NCI-H446 treated with DMSO at 0.1 percent for 48 hours (cell line): ENCODE data around the gene GRM5.

Experiments
- DNase-seq: peaks from one replicate; lab custom pipeline; 2025; lab: John Stamatoyannopoulos, UW

The GRM5 gene

DNA sequence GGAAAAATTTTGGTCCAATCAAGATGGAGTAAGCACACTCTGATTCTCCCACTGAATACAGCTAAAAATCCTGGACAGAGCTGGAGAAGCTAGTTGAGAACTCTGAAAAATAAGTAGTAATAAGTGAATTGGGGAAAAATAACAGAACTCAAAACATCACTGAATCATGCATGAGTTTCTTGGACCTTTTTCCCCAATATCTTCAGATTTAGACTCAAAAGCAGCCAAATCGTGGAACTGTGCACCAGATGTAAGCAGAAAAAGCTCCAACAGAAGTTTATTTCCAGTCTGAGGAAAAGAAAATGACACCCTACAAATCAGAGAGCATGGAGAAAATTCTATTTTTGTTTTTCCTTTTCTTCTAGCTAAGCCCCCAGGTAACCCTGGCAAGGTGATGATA, 448.6 kb downstream of the GRM5 start:
- DNase-seq: no peak

- no peak for DNase-seq
These were observed 461.5 kb downstream of the GRM5 start for GRCh38 chr11:88604260-88604659.

DNA sequence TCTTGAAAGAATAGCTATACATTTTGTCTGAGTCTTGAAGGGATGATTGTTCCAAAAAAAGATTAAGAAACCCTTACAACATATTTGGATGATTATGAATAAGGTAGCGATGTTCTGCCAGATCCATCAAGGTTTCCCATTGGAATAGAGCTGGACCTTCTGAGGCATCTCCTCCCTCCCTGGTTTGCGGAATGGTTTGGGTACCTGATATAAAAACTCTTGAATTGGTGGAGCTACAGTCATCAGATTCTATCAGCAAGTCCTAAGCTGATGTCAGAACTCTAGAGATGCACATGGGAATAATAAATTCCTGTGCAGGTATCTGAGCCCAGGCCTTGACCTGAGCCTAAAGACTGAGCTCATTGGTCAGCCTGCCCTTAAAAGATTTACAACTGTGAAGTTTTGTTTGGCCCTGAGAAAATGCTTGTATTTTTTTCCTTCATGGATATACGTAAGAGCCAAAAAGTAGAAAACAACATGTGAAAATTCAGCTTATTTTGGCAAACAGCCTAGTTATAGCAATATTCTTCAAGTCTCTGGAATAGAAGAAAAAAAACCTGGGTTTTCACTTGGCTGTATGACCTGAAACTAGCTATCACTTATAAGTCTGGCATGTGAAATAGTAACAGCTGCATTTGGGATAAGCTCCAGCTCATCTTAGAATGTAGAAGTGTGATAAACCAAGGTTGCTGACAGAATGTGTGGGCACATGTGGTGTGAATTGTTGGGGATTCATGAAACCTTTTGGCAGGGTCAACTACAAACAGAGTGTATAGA, 462.5 kb downstream of the GRM5 start:
- DNase-seq: no peak

- no peak for DNase-seq
These were observed 468.4 kb downstream of the GRM5 start for GRCh38 chr11:88597387-88597786.

GRCh38 chr11:88596786-88597185, 469.0 kb downstream of the GRM5 start:
- no peak for DNase-seq

DNA sequence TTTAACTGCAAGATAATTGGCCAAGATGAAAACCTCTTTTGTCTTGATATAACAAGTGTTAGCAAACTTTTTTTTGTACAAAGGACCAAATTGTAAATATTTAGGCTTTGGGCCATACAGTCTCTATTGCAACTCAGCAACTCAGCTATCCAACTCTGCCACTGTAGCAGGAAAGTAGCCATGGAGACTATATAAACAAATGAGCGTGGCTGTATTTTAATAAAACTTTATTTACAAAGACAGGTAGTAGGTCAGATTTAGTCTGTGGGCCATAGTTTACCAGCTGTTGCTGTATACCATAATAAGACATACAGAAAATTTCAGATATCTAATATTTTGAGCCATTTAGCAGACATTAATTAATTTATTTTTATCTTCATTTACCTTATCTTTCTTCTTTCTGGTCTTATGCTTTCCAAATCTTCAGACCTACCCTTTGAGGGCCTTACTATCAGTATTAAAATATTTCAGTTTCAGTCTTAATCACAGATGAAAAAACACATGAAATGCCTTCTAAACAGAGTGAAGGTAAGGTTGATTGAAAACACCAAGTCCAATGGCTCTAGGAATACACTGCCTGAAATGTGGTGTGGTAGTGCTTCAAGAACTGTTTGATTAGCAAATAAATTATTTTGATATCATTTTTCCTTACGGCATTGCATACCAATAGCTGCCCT, 471.4 kb downstream of the GRM5 start:
- no peak for DNase-seq

- DNase-seq: no peak
These were observed 475.4 kb downstream of the GRM5 start for GRCh38 chr11:88590361-88590760.

DNA sequence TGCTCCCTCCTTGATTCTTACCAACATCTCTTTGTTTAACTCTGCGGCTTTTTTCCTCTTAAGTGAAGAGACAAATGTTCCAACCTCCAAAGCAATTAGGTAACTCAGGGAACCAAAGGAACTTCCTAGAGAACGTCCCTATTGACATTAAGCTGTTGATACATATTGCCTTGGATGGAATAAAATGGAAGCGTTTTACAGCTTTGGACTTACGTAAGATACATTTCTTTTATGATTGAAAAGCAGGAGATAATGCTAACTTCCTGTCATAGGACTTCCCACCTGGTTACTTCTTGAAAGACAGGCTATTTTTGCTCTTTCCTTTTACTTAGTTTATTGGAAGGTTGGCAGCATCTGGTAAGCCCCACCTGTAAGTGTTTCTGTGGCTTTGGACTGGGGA, 482.5 kb downstream of the GRM5 start:
- DNase-seq: no peak

DNA sequence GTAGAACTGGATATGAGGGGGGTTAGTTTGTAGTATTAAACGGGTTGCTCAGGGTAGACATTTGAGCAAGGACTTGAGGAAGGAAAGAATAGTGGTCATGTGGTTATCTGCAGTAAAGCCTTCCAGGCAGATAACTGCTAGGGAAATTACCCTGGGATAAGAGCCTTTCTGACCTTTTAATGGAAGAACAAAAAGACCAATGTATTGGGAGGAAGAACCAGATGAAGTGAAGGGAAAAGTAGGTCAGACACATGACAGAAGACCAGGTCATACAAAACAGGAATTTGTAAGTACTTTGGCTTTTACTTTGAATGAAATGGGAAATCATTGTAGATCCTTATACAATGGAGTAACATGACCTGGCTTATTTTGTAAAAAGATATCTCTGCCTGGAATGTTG, 486.3 kb downstream of the GRM5 start:
- no peak for DNase-seq

- DNase-seq: no peak
These were observed 489.0 kb downstream of the GRM5 start for GRCh38 chr11:88576741-88577140.

- no peak for DNase-seq
These were observed 489.9 kb downstream of the GRM5 start for GRCh38 chr11:88575916-88576315.

DNA sequence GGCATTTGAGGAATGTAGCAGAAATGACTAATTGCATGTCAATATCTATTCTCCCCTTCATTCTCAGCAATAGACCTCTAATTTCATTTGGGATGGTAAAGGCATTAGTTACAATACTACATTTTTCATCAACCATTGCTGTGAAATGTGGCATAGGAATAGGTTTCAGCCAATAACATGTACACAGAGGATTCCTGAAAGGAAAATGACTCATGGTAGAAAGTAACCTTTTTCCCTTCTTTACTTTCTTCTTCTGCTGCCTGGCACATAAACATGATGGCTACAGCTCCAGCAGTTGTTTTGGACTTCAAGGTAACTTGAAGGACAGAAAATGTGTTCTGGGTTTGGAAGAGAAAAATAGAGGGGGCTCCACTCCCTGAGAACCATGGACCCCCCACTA, 496.4 kb downstream of the GRM5 start:
- no peak for DNase-seq

DNA sequence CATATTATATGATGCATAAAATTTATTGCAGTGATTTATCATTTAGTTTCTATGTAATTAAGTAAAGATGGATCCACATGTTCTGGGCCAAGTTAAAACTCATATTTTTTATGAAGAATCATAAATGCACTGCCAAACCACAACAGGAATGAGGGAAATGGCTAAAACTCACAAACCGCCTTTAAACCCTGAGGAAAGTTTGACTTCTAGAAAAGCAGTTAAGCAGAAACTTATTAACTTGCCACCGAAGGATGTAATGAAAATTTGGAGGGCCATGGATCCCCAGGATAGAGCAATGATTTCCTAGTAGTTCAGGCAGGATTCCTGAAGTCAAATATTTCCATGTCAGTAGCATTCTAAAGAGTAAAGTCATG, 510.0 kb downstream of the GRM5 start:
- DNase-seq: no peak

DNA sequence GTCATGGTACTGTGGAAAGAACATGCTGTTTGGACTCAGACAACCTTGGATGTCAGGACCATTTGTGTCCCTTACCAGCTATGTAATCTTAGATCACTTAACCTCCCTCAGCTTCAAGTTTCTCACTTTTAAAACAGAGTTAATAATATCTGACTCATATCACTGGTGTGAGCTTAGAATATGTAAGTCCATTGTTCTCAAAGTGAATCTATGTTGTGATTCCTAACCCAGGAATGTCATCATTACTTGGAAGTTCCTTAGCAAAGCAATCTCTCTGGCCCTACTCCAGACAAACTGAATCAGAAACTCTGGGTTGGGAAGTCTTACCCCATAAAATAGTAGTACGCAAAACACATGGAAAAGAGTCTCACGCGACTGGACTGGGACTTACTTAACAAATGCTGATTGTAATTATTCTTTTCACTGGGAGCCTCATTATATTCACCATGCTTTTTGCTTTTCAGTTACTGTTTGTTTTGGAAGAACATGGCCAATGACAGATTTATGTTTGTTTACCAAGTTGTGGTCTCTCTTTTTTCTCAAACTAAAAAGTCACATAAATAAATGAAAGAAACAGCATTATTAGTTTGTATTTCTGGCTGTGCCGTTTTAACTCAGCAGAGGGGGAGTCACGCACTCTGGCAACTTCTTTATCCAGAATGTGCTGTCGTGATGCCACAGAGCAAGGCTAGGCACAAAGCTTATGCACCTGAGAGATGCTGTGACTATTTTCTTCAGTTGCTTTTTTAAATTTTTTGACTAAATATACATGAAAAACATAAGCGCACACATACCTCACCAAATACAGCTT, 510.6 kb downstream of the GRM5 start:
- no peak for DNase-seq

GRCh38 chr11:88553204-88553603, 512.6 kb downstream of the GRM5 start:
- no peak for DNase-seq

GRCh38 chr11:88552379-88553062, 513.3 kb downstream of the GRM5 start:
- peak; percentile 6 for DNase-seq

GRCh38 chr11:88544656-88545280, 521.0 kb downstream of the GRM5 start:
- DNase-seq: no peak

DNA sequence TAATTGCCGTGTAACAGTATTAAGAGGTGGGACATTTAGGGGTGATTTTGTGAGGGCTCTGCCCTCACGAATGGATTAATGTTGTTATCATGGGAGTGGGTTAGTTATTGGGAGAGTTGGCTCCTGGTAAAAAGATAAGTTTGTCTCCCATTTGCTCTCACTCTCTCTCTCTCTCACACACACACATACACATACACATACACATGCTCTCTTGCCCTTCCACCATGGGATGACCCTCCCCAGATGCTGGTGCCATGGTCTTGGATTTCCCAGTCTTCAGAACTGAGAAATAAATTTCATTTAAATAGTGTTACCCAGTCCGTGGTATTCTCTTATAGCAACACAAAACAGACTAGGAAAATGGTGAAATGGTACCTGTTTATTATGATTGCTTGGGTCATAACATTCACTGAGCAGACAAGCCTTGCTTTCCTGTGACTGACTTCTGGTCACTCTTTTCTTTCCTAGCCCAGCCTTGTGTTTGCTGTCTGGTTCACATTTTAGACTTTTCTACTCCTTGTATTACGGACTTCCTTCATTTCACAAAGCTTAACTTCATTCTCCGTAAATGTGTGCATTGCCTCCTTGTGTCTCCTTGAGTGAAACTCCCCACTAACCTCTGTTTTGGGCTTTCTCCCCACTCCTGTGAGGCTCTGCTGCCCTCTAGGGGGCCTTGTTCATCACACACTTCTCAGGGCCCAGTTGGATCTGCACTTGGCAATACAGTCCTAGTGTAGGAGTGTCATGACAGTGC, 521.7 kb downstream of the GRM5 start:
- DNase-seq: no peak

DNA sequence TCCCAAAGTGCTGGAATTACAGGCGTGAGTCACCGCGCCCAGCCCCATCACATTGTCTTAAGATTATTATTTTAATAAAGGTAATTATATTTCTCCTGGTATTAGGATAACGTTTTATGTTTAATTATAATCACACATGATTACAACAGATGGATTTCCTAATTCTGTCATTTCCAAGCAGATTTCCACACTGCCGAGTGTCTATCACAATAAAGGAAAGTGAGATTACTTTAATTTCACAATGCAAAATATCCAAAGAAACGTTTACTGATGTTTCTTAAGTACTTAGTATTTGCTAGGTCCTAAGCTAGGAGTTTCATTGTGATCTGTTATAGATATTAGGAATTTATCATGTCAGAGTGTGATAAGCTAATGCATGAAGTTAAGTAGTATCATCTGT, 524.8 kb downstream of the GRM5 start:
- DNase-seq: no peak

DNA sequence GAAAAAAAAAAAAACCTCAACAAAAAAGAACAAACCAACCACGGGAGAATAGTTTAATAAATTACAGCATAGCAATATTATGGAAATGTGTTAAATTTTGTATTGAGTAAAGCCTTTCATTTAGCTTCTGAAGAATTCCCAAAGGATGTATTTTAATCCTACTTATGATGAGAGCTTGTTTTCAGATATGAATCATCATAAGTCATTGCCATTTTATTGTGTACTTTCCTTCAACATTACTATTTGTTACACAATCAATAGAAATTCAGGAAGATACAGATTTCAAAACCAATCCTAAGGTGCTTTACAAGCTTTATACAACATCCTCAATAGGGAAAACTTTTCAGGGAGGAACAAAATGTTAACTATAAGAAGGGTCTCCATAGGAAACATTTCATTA, 527.7 kb downstream of the GRM5 start:
- DNase-seq: no peak

DNA sequence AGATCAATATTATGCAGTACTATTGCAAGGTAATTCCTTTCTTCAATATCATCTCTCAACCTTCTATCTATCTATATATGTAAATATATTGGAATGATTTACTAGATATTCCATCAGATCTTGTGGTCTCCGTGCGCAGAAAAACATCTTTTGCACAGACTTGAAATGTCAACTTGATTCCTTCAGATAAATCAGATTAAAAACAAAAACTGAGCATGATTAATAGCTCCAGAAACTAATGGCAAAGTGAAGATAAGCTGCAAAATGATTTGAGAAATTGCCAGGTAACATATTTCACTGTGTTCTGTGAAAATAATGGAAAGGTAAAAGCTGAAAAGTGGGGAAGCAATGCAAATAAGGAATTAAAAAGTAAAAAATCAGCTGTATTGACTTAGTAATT, 528.2 kb downstream of the GRM5 start:
- no peak for DNase-seq
